ENCODE results near the gene ERBB4. TPM values are rescaled to one million over a fixed set of nuclear protein-coding genes. Genes with fewer than 3 reads are reported as not detected.

The ERBB4 gene
- total RNA-seq, 4 donors from 2014 or later, result 0.09 to 0.67 TPM; not detected in 2

- H3K36me3 ChIP-seq, result no peaks in the 10 kb centered on the region
Observed at GRCh38 chr2:211942153-211942552, 596.4 kb downstream of the ERBB4 start.

GRCh38 chr2:211941216-211941747, 597.3 kb downstream of the ERBB4 start:
- Histone ChIP-seq H3K4me1 (no peaks in the 10 kb centered on the region), H3K4me3 (no peak overlapping the region), H3K36me3 (no peaks in the 10 kb centered on the region), H3K27me3 (no peaks in the 10 kb centered on the region), H3K9me3 (no peaks in the 10 kb centered on the region), H3K27ac (no peak overlapping the region)
- TF ChIP-seq POLR2A (IDR thresholded peaks at IDR 0.05) (no peak), CTCF (IDR thresholded peaks at IDR 0.05) (no peak)
- DNase-seq, result no peak

More at GRCh38 chr2:211942153-211942552, 596.4 kb downstream of the ERBB4 start:
- Histone ChIP-seq H3K9me3 (no peaks in the 10 kb centered on the region), H3K4me1 (no peaks in the 10 kb centered on the region), H3K4me3 (no peak overlapping the region), H3K27ac (no peak overlapping the region), H3K27me3 (no peaks in the 10 kb centered on the region)
- no peak for DNase-seq
- no peak for TF ChIP-seq POLR2A (IDR thresholded peaks at IDR 0.05)
- TF ChIP-seq CTCF (IDR thresholded peaks at IDR 0.05), result no peak

- Histone ChIP-seq H3K36me3 (no peaks in the 10 kb centered on the region), H3K27ac (no peak overlapping the region), H3K9me3 (no peaks in the 10 kb centered on the region), H3K4me1 (no peaks in the 10 kb centered on the region), H3K27me3 (no peaks in the 10 kb centered on the region), H3K4me3 (no peak overlapping the region)
- DNase-seq, result no peak
- TF ChIP-seq CTCF (IDR thresholded peaks at IDR 0.05), result no peak
- TF ChIP-seq POLR2A (IDR thresholded peaks at IDR 0.05), result no peak
Observed at GRCh38 chr2:211939177-211939576, 599.4 kb downstream of the ERBB4 start.

- no peaks in the 10 kb centered on the region for H3K27me3 ChIP-seq
- no peak overlapping the region for H3K27ac ChIP-seq
- no peaks in the 10 kb centered on the region for H3K9me3 ChIP-seq
- no peak for DNase-seq
- H3K4me3 ChIP-seq, result no peak overlapping the region
- H3K4me1 ChIP-seq, result no peaks in the 10 kb centered on the region
- no peak for TF ChIP-seq CTCF (IDR thresholded peaks at IDR 0.05)
- no peak for TF ChIP-seq POLR2A (IDR thresholded peaks at IDR 0.05)
- H3K36me3 ChIP-seq, result no peaks in the 10 kb centered on the region
Observed at GRCh38 chr2:211934811-211935210, 603.8 kb downstream of the ERBB4 start.

GRCh38 chr2:211931314-211931713, 607.3 kb downstream of the ERBB4 start:
- no peak for TF ChIP-seq POLR2A (IDR thresholded peaks at IDR 0.05)
- TF ChIP-seq CTCF (IDR thresholded peaks at IDR 0.05), result no peak
- H3K4me3 ChIP-seq, result no peak overlapping the region
- no peak for DNase-seq

GRCh38 chr2:211930331-211930730, 608.3 kb downstream of the ERBB4 start:
- no peaks in the 10 kb centered on the region for H3K9me3 ChIP-seq
- no peak overlapping the region for H3K27ac ChIP-seq
- H3K27me3 ChIP-seq, result no peaks in the 10 kb centered on the region
- H3K4me1 ChIP-seq, result no peaks in the 10 kb centered on the region
- no peak for DNase-seq
- TF ChIP-seq POLR2A (IDR thresholded peaks at IDR 0.05) (no peak), CTCF (IDR thresholded peaks at IDR 0.05) (no peak)
- H3K36me3 ChIP-seq, result no peaks in the 10 kb centered on the region
- no peak overlapping the region for H3K4me3 ChIP-seq

More at GRCh38 chr2:211931314-211931713, 607.3 kb downstream of the ERBB4 start:
- no peaks in the 10 kb centered on the region for H3K27me3 ChIP-seq
- H3K9me3 ChIP-seq, result no peaks in the 10 kb centered on the region
- H3K27ac ChIP-seq, result no peak overlapping the region
- no peaks in the 10 kb centered on the region for H3K36me3 ChIP-seq
- H3K4me1 ChIP-seq, result no peaks in the 10 kb centered on the region

All from Peyer's patch (tissue), 4 donors.